H1 (cell line): ENCODE data around the gene ARHGEF11. TPM values are rescaled to one million over a fixed set of nuclear protein-coding genes. Genes with fewer than 3 reads are reported as not detected.

ENCODE experiments used
- CTCF ChIA-PET: fragments of 300-600 bp; sonication (Branson Sonifier 250); formaldehyde crosslinking; loops from one replicate; lab custom pipeline; 2021; ENCODE audit not compliant: partially characterized antibody; lab: Charles Lee
- POLR2A ChIA-PET: fragments of 300-600 bp; sonication (Branson Sonifier 250); formaldehyde crosslinking; loops from one replicate; lab custom pipeline; 2021; ENCODE audit warnings: inconsistent platforms; ENCODE audit not compliant: partially characterized antibody; lab: Charles Lee
- DNase-seq, 2 experiments: peaks; one replicate each; pipeline versions ENCODE4 v3.0.0 to v3.0.0-alpha.2; 2010 to 2022; ENCODE audit warnings: low spot score in 2 of 2, low read depth in 1 of 2, mixed read lengths in 1 of 2
- FAIRE-seq: peaks from 2 replicates; lab custom pipeline; 2011; peaks lifted over from hg19 to GRCh38; lab: Jason Lieb, UNC
- H2AFZ ChIP-seq: 2 replicates; pipeline ENCODE4 v1.8.1; 2012; ENCODE audit warnings: low read length, inconsistent platforms
- H2AK5ac ChIP-seq: 2 replicates; pipeline ENCODE4 v1.6.1; 2013; ENCODE audit warnings: low read depth, low read length
- H2BK120ac ChIP-seq: replicated peaks from 2 replicates; pipeline ENCODE3; 2013; ENCODE audit warnings: low read depth, low read length, inconsistent platforms
- H2BK12ac ChIP-seq: 2 replicates; pipeline ENCODE4 v1.6.1; 2013; ENCODE audit warnings: low read depth, low read length
- H2BK15ac ChIP-seq: 2 replicates; pipeline ENCODE4 v1.6.1; 2013; ENCODE audit warnings: low read length
- H2BK20ac ChIP-seq: 2 replicates; pipeline ENCODE4 v1.6.1; 2013; ENCODE audit warnings: low read length
- H2BK5ac ChIP-seq: 2 replicates; pipeline ENCODE4 v1.6.1; 2013; ENCODE audit warnings: low read depth, low read length
- H3K14ac ChIP-seq: 2 replicates; pipeline ENCODE4 v1.6.1; 2013; ENCODE audit warnings: inconsistent platforms; ENCODE audit not compliant: insufficient read length
- H3K18ac ChIP-seq: 2 replicates; pipeline ENCODE4 v1.6.1; 2013; ENCODE audit warnings: low read length; ENCODE audit errors: extremely low read depth
- H3K23ac ChIP-seq: 2 replicates; pipeline ENCODE4 v1.6.1; 2013; ENCODE audit warnings: inconsistent platforms; ENCODE audit not compliant: insufficient read length
- H3K23me2 ChIP-seq: 2 replicates; pipeline ENCODE4 v1.6.1; 2013; ENCODE audit warnings: low read depth, low read length
- H3K27ac ChIP-seq: 2 replicates; pipeline ENCODE4 v1.6.1; 2011; ENCODE audit warnings: low read depth, low read length, inconsistent platforms
- H3K27me3 ChIP-seq, 4 experiments: replicated peaks in 1 of 4; 1 replicate in 1 of 4; 2 replicates in 3 of 4; pipeline versions ENCODE4 v1.6.1 to v1.8.1; 2011 to 2013; ENCODE audit warnings: low read length in 3 of 4, mild to moderate bottlenecking in 3 of 4, inconsistent platforms in 2 of 4, mixed read lengths in 2 of 4, moderate library complexity in 1 of 4; ENCODE audit not compliant: control insufficient read depth in 3 of 4, insufficient read depth in 3 of 4; ENCODE audit errors: extremely low read depth in 1 of 4
- H3K36me3 ChIP-seq, 4 experiments: 2 replicates each; pipeline versions ENCODE4 v1.6.1 to v1.8.1; 2011 to 2013; ENCODE audit warnings: mild to moderate bottlenecking in 4 of 4, low read length in 3 of 4, moderate library complexity in 2 of 4, control low read depth in 1 of 4, inconsistent platforms in 1 of 4; ENCODE audit not compliant: insufficient read depth in 4 of 4, control insufficient read depth in 2 of 4
- H3K4ac ChIP-seq: replicated peaks from 2 replicates; pipeline ENCODE3; 2013; ENCODE audit warnings: low read length, low read depth, mixed read lengths, inconsistent platforms; ENCODE audit not compliant: insufficient read length
- H3K4me1 ChIP-seq, 4 experiments: replicated peaks in 1 of 4; 1 replicate in 1 of 4; 2 replicates in 3 of 4; pipeline versions ENCODE4 v1.6.1 to v1.8.1; 2011 to 2013; ENCODE audit warnings: low read length in 3 of 4, inconsistent platforms in 2 of 4, mixed read lengths in 1 of 4; ENCODE audit not compliant: insufficient read depth in 4 of 4, control insufficient read depth in 3 of 4
- H3K4me2 ChIP-seq, 2 experiments: 2 replicates each; pipeline versions ENCODE4 v1.6.1 to v1.8.1; 2011 to 2013; ENCODE audit warnings: low read depth in 2 of 2, low read length in 2 of 2, control low read depth in 1 of 2, inconsistent platforms in 1 of 2, mild to moderate bottlenecking in 1 of 2; ENCODE audit not compliant: insufficient read depth in 1 of 2
- H3K4me3 ChIP-seq, 4 experiments: fragments of 200-600, 300-600 bp in 1 of 4; sonication (generic), shearing (Covaris generic), sonication (Bioruptor Twin) in 1 of 4; 2 replicates each; pipeline versions ENCODE4 v1.5.1 to v1.8.1; 2011 to 2016; ENCODE audit warnings: low read length in 4 of 4, low read depth in 3 of 4, control low read depth in 2 of 4, inconsistent platforms in 2 of 4, mild to moderate bottlenecking in 2 of 4, mixed read lengths in 1 of 4, moderate library complexity in 1 of 4; ENCODE audit not compliant: insufficient read depth in 2 of 4; ENCODE audit errors: extremely low read depth in 1 of 4
- H3K56ac ChIP-seq: replicated peaks from 2 replicates; pipeline ENCODE3; 2013; ENCODE audit warnings: low read depth, mild to moderate bottlenecking, mixed read lengths, low read length, inconsistent platforms; ENCODE audit not compliant: insufficient read length
- H3K79me1 ChIP-seq: 2 replicates; pipeline ENCODE4 v1.6.1; 2013; ENCODE audit warnings: low read depth, low read length, control low read depth
- H3K79me2 ChIP-seq, 2 experiments: 2 replicates each; pipeline versions ENCODE4 v1.6.1 to v1.8.1; 2012 to 2013; ENCODE audit warnings: low read length in 2 of 2, mild to moderate bottlenecking in 2 of 2, inconsistent platforms in 1 of 2; ENCODE audit not compliant: insufficient read depth in 2 of 2, control insufficient read depth in 1 of 2
- H3K9ac ChIP-seq, 4 experiments: replicated peaks in 1 of 4; 1 replicate in 1 of 4; 2 replicates in 3 of 4; pipeline versions ENCODE4 v1.6.1 to v1.8.1; 2011 to 2013; ENCODE audit warnings: low read depth in 3 of 4, low read length in 3 of 4, control low read depth in 2 of 4, mild to moderate bottlenecking in 2 of 4, moderate library complexity in 2 of 4, inconsistent platforms in 1 of 4; ENCODE audit errors: extremely low read depth in 1 of 4
- H3K9me3 ChIP-seq, 2 experiments: 2 replicates each; pipeline versions ENCODE4 v1.6.1 to v1.8.1; 2012 to 2013; ENCODE audit warnings: mild to moderate bottlenecking in 2 of 2, moderate library complexity in 2 of 2, control low read depth in 1 of 2, inconsistent platforms in 1 of 2, low read depth in 1 of 2, low read length in 1 of 2, mixed read lengths in 1 of 2; ENCODE audit not compliant: insufficient read depth in 2 of 2
- H4K20me1 ChIP-seq, 2 experiments: replicated peaks in 1 of 2; 2 replicates each; pipeline versions ENCODE3 to v1.8.1; 2011 to 2013; ENCODE audit warnings: inconsistent platforms in 2 of 2, low read length in 2 of 2, mild to moderate bottlenecking in 1 of 2; ENCODE audit not compliant: insufficient read depth in 2 of 2, control insufficient read depth in 1 of 2
- H4K5ac ChIP-seq: 2 replicates; pipeline ENCODE4 v1.6.1; 2013; ENCODE audit warnings: low read length, low read depth, mixed read lengths, inconsistent platforms; ENCODE audit not compliant: insufficient read length
- H4K8ac ChIP-seq: 2 replicates; pipeline ENCODE4 v1.8.0; 2013; ENCODE audit warnings: mild to moderate bottlenecking, moderate library complexity, low read length, inconsistent platforms; ENCODE audit not compliant: insufficient read depth; ENCODE audit errors: extremely low read depth
- H4K91ac ChIP-seq: replicated peaks from 2 replicates; pipeline ENCODE3; 2013; ENCODE audit warnings: low read length, mixed read lengths, inconsistent platforms; ENCODE audit not compliant: insufficient read length
- CHD2 ChIP-seq: IDR thresholded peaks from 2 replicates; pipeline ENCODE4 v1.6.1; 2012; ENCODE audit warnings: low read length, improper control_type of control experiment
- CTCF ChIP-seq, 3 experiments: IDR thresholded peaks; 1 replicate in 2 of 3; 2 replicates in 1 of 3; pipeline versions ENCODE4 v1.5.1 to v1.6.1; 2011; ENCODE audit warnings: low read length in 3 of 3, mild to moderate bottlenecking in 3 of 3, inconsistent platforms in 2 of 3, low read depth in 1 of 3, moderate library complexity in 1 of 3; ENCODE audit not compliant: insufficient read depth in 1 of 3; ENCODE audit errors: control extremely low read depth in 1 of 3
- EP300 ChIP-seq, 2 experiments: IDR thresholded peaks; 1 replicate in 1 of 2; 2 replicates in 1 of 2; pipeline ENCODE4 v1.6.1; 2011 to 2012; ENCODE audit warnings: low read depth in 2 of 2, low read length in 2 of 2, mild to moderate bottlenecking in 2 of 2, borderline replicate concordance in 1 of 2, inconsistent platforms in 1 of 2, moderate library complexity in 1 of 2
- HDAC6 ChIP-seq: IDR thresholded peaks from one replicate; pipeline ENCODE4 v1.7.1; 2012; ENCODE audit warnings: low read depth, mild to moderate bottlenecking, inconsistent platforms, low read length, moderate library complexity
- KDM1A ChIP-seq: fragments of 200-600, 300-600 bp; sonication (generic); IDR thresholded peaks from 2 replicates; pipeline ENCODE4 v1.7.1; 2016; ENCODE audit warnings: mild to moderate bottlenecking, low read length, borderline replicate concordance
- KDM5A ChIP-seq: fragments of 200-600 bp; IDR thresholded peaks from 2 replicates; pipeline ENCODE4 v1.7.1; 2012; ENCODE audit warnings: mild to moderate bottlenecking, low read length, inconsistent platforms, mixed read lengths
- NRF1 ChIP-seq: IDR thresholded peaks from 2 replicates; pipeline ENCODE4 v1.6.1; 2011; ENCODE audit warnings: mild to moderate bottlenecking, low read depth, low read length, improper control_type of control experiment
- SP1 ChIP-seq: IDR thresholded peaks from 2 replicates; pipeline ENCODE4 v1.6.1; 2011; ENCODE audit warnings: low read depth, low read length
- SP2 ChIP-seq: IDR thresholded peaks from 2 replicates; pipeline ENCODE4 v1.6.1; 2012; ENCODE audit warnings: mild to moderate bottlenecking, low read length, inconsistent platforms
- SRF ChIP-seq: IDR thresholded peaks from 2 replicates; pipeline ENCODE4 v1.6.1; 2011; ENCODE audit warnings: mild to moderate bottlenecking, low read depth, low read length, moderate library complexity
- WGBS, 2 experiments: shearing (Covaris generic) in 1 of 2; methylation state at CpG; one replicate each; pipeline versions ENCODE4 v1.1.6 to v1.1.7; 2013 to 2015; ENCODE audit warnings: low lambda C conversion rate in 2 of 2, mixed read lengths in 2 of 2, inconsistent platforms in 1 of 2, low coverage in 1 of 2, missing lambda C conversion rate in 1 of 2; ENCODE audit not compliant: insufficient replicate concordance in 2 of 2, insufficient coverage in 1 of 2, insufficient read length in 1 of 2; ENCODE audit errors: extremely low coverage in 1 of 2, missing lambda C conversion rate in 1 of 2; 5-methylcytosine and 5-hydroxymethylcytosine counted together
- polyA plus RNA-seq, 7 experiments: library from polyadenylated mRNA; depleted of rRNA in 3 of 7; stranded (reverse) in 5 of 7; unstranded in 2 of 7; fragments of >200 nt in 5 of 7; fragments of 200-250 nt in 2 of 7; gene quantifications; 1 replicate in 5 of 7; 2 replicates in 1 of 7; 4 replicates in 1 of 7; pipeline versions ENCODE4 v1.2.1 to v1.2.3, GENCODE V29; 2011 to 2013; ENCODE audit warnings: missing spikeins in 2 of 7, mixed read lengths in 2 of 7
- total RNA-seq: library from RNA; stranded (reverse); fragmentation: NEBNext Ultra II Directional; extraction: Animal tissue kit (Norgen Biotek cat#: 25700); gene quantifications from 2 replicates; pipeline ENCODE4 v1.2.1, GENCODE V29; 2021

ARHGEF11 gene
- total and polyA plus RNA-seq, 2 of the 8 experiments (the other 6 are each of a cell fraction or from before 2014, with no cell fraction given), result 19.9 to 33.1 TPM

DNA sequence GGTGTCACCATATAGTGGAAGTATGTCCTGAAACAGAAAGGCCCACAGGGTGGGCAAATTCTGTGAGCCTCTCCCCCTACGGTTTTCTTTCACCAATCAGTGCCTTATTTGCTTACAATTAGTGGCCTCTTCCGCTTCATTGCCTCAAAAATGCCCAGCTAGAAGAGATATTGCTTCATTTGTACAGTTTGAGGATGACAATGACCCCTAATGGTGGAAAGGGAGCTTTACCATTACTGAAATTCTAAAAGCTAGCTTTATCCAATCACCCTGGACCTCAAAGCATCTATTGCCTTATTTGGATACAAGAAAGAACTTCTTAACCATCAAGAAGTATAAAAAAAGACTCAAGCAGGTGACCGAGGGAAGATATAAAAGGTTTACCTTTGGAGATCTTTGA is 75.5 kb downstream of the ARHGEF11 start:
- H4K20me1 ChIP-seq, result no peaks in the 10 kb centered on the region
- H3K4me2 ChIP-seq, result no peak overlapping the region
- H3K14ac ChIP-seq, result no peak overlapping the region
- no peak overlapping the region for H3K23ac ChIP-seq
- H2AFZ ChIP-seq, result no peak overlapping the region
- no peak overlapping the region for H2AK5ac ChIP-seq
- no peak overlapping the region for H3K9ac ChIP-seq
- H3K79me1 ChIP-seq, result no peaks in the 10 kb centered on the region
- H3K27me3 ChIP-seq, result no peaks in the 10 kb centered on the region
- peaks cover 0 to 3% (median 0%) of the 10 kb centered on the region in 4 experiments; a peak in 2 of 7 replicates for H3K4me1 ChIP-seq
- H3K36me3 ChIP-seq, result peaks cover 0 to 39% (median 12%) of the 10 kb centered on the region in 4 experiments; a peak in 6 of 8 replicates
- no peak overlapping the region for H2BK20ac ChIP-seq
- no peaks in the 10 kb centered on the region for H3K79me2 ChIP-seq
- WGBS, 2 experiments, result 86% methylated on average over 3 of the region's 3 CpGs; no CpG with 5 or more reads in 1 of the 2 experiments
- H2BK15ac ChIP-seq, result no peak overlapping the region
- H3K27ac ChIP-seq, result no peak overlapping the region
- H2BK5ac ChIP-seq, result no peak overlapping the region
- no peaks in the 10 kb centered on the region for H3K9me3 ChIP-seq
- no peak for DNase-seq
- H4K5ac ChIP-seq, result no peak overlapping the region
- H3K4me3 ChIP-seq, result no peak overlapping the region
- TF ChIP-seq KDM5A, result no peak
- no peak for TF ChIP-seq NRF1
- no peak for TF ChIP-seq CHD2
- no peak for TF ChIP-seq SP1
- TF ChIP-seq HDAC6, result no peak
- no peak for TF ChIP-seq EP300 (IDR thresholded peaks at IDR 0.05; ENCODE audit: borderline replicate concordance in 1 of 2, low read depth in 2 of 2, low read length in 2 of 2)
- TF ChIP-seq CTCF (IDR thresholded peaks at IDR 0.05; ENCODE audit: control extremely low read depth in 1 of 3, insufficient read depth in 1 of 3, low read depth in 1 of 3, low read length in 3 of 3), result peak in 1 of 3 experiments; percentile 8; a peak in 1 of 4 replicates
- peak; percentile 67; the same call in 1 of the 2 replicates for TF ChIP-seq SRF
- no peak for TF ChIP-seq SP2
- TF ChIP-seq KDM1A, result no peak
- TF ChIP-seq, all 59 proteins: peak for 2
- Histone ChIP-seq H3K4ac (no peak overlapping the region), H4K91ac (no peak overlapping the region), H4K8ac (no peak overlapping the region), H3K23me2 (no peaks in the 10 kb centered on the region), H2BK120ac (no peak overlapping the region), H2BK12ac (no peak overlapping the region), H3K18ac (no peak overlapping the region), H3K56ac (no peak overlapping the region)
- POLR2A ChIA-PET, result interaction anchor here (0.6 to 1.1 kb wide), 2 partner anchors 11 to 30 kb away, joined by 4 to 5 read pairs; no protein-coding TSS in a partner anchor
- CTCF ChIA-PET, result interaction anchor here (0.6 to 2.4 kb wide), 23 partner anchors 9 to 290 kb away, joined by 3 to 26 read pairs (median 5); partner anchors contain the start of gene NTRK1
- FAIRE-seq, result no peak
